Effector memory CD4-positive, alpha-beta T cell (primary cell): ENCODE results near the gene CLPTM1L.

ENCODE experiments used
- DNase-seq, 3 donors: peaks; one replicate each; pipeline ENCODE4 v3.0.0-alpha.2; 2020
- H3K27ac ChIP-seq: 2 replicates; pipeline ENCODE4 v1.7.0; 2013; ENCODE audit warnings: mild to moderate bottlenecking, low read length, moderate library complexity; ENCODE audit not compliant: insufficient read depth, poor library complexity, severe bottlenecking
- H3K27me3 ChIP-seq: replicated peaks from 2 replicates; pipeline ENCODE4 v1.7.0; 2013; ENCODE audit warnings: mild to moderate bottlenecking, low read length; ENCODE audit not compliant: insufficient read depth, control insufficient read depth, poor library complexity, severe bottlenecking
- H3K36me3 ChIP-seq: 2 replicates; pipeline ENCODE4 v1.7.0; 2013; ENCODE audit warnings: mild to moderate bottlenecking, low read length, moderate library complexity; ENCODE audit not compliant: control insufficient read depth, insufficient read depth
- H3K4me1 ChIP-seq: 2 replicates; pipeline ENCODE4 v1.7.0; 2013; ENCODE audit warnings: low read length, mild to moderate bottlenecking; ENCODE audit not compliant: control insufficient read depth, insufficient read depth, poor library complexity, severe bottlenecking
- H3K4me3 ChIP-seq: 2 replicates; pipeline ENCODE4 v1.7.0; 2013; ENCODE audit warnings: low read length, low read depth, mild to moderate bottlenecking; ENCODE audit not compliant: insufficient read depth, poor library complexity, severe bottlenecking
- H3K9me3 ChIP-seq: 2 replicates; pipeline ENCODE4 v1.7.0; 2013; ENCODE audit warnings: mild to moderate bottlenecking, low read length, moderate library complexity; ENCODE audit not compliant: control insufficient read depth

The CLPTM1L gene

GRCh38 chr5:1282131-1282992 is 62.5 kb downstream of the CLPTM1L start:
- Histone ChIP-seq H3K4me1 (no peaks in the 10 kb centered on the region), H3K9me3 (no peaks in the 10 kb centered on the region)

GRCh38 chr5:1281038-1281882 is 63.6 kb downstream of the CLPTM1L start:
- H3K36me3 ChIP-seq = no peaks in the 10 kb centered on the region
- no peak overlapping the region for H3K27ac ChIP-seq
- no peak overlapping the region for H3K4me3 ChIP-seq
- no peaks in the 10 kb centered on the region for H3K27me3 ChIP-seq
- H3K4me1 ChIP-seq = no peaks in the 10 kb centered on the region
- DNase-seq = no peak
- no peaks in the 10 kb centered on the region for H3K9me3 ChIP-seq

More at GRCh38 chr5:1282131-1282992, 62.5 kb downstream of the CLPTM1L start:
- Histone ChIP-seq H3K36me3 (no peaks in the 10 kb centered on the region), H3K27me3 (no peaks in the 10 kb centered on the region), H3K27ac (no peak overlapping the region), H3K4me3 (no peak overlapping the region)
- no peak for DNase-seq

GRCh38 chr5:1280177-1281037 is 64.5 kb downstream of the CLPTM1L start:
- Histone ChIP-seq H3K27ac (no peak overlapping the region), H3K36me3 (no peaks in the 10 kb centered on the region), H3K4me1 (no peaks in the 10 kb centered on the region), H3K27me3 (no peaks in the 10 kb centered on the region), H3K9me3 (no peaks in the 10 kb centered on the region), H3K4me3 (no peak overlapping the region)
- DNase-seq = no peak

GRCh38 chr5:1279443-1280151 is 65.3 kb downstream of the CLPTM1L start:
- H3K4me3 ChIP-seq = no peak overlapping the region
- H3K27ac ChIP-seq = no peak overlapping the region
- H3K27me3 ChIP-seq = no peaks in the 10 kb centered on the region
- DNase-seq = no peak
- H3K4me1 ChIP-seq = no peaks in the 10 kb centered on the region
- no peaks in the 10 kb centered on the region for H3K9me3 ChIP-seq
- no peaks in the 10 kb centered on the region for H3K36me3 ChIP-seq

GRCh38 chr5:1278656-1279442 is 66.0 kb downstream of the CLPTM1L start:
- H3K4me1 ChIP-seq = no peaks in the 10 kb centered on the region
- H3K27ac ChIP-seq = no peak overlapping the region
- no peak overlapping the region for H3K4me3 ChIP-seq
- no peaks in the 10 kb centered on the region for H3K36me3 ChIP-seq
- H3K9me3 ChIP-seq = no peaks in the 10 kb centered on the region
- H3K27me3 ChIP-seq = no peaks in the 10 kb centered on the region
- DNase-seq = no peak

- no peak overlapping the region for H3K27ac ChIP-seq
- no peaks in the 10 kb centered on the region for H3K4me1 ChIP-seq
- no peak overlapping the region for H3K4me3 ChIP-seq
- no peaks in the 10 kb centered on the region for H3K36me3 ChIP-seq
- DNase-seq = no peak
- no peaks in the 10 kb centered on the region for H3K9me3 ChIP-seq
- no peaks in the 10 kb centered on the region for H3K27me3 ChIP-seq
Measured at GRCh38 chr5:1278216-1278615, 66.7 kb downstream of the CLPTM1L start.

- Histone ChIP-seq H3K4me3 (no peak overlapping the region), H3K27me3 (no peaks in the 10 kb centered on the region), H3K36me3 (no peaks in the 10 kb centered on the region), H3K4me1 (no peaks in the 10 kb centered on the region), H3K9me3 (no peaks in the 10 kb centered on the region), H3K27ac (no peak overlapping the region)
- no peak for DNase-seq
Measured at GRCh38 chr5:1277781-1278180, 67.1 kb downstream of the CLPTM1L start.

- Histone ChIP-seq H3K9me3 (no peaks in the 10 kb centered on the region), H3K27me3 (no peaks in the 10 kb centered on the region), H3K36me3 (no peaks in the 10 kb centered on the region), H3K27ac (no peak overlapping the region), H3K4me3 (no peak overlapping the region), H3K4me1 (no peaks in the 10 kb centered on the region)
- no peak for DNase-seq
Measured at GRCh38 chr5:1277331-1277730, 67.6 kb downstream of the CLPTM1L start.

- H3K9me3 ChIP-seq = no peaks in the 10 kb centered on the region
Measured at GRCh38 chr5:1276930-1277329, 68.0 kb downstream of the CLPTM1L start.

More at GRCh38 chr5:1276930-1277329, 68.0 kb downstream of the CLPTM1L start:
- DNase-seq = no peak
- Histone ChIP-seq H3K27ac (no peak overlapping the region), H3K4me1 (no peaks in the 10 kb centered on the region), H3K27me3 (no peaks in the 10 kb centered on the region), H3K36me3 (no peaks in the 10 kb centered on the region), H3K4me3 (no peak overlapping the region)
